ENCODE data around the gene PCAT7.

The PCAT7 gene

GRCh38 chr9:94606646-94607422 is 52.0 kb downstream of the PCAT7 start:
- no peak for DNase-seq

GRCh38 chr9:94607423-94607691 is 52.5 kb downstream of the PCAT7 start:
- no peak for DNase-seq

GRCh38 chr9:94610181-94610606 is 55.3 kb downstream of the PCAT7 start:
- DNase-seq: no peak

GRCh38 chr9:94611638-94612068 is 56.8 kb downstream of the PCAT7 start:
- no peak for DNase-seq

GRCh38 chr9:94612071-94612470 is 57.2 kb downstream of the PCAT7 start:
- no peak for DNase-seq

GRCh38 chr9:94613003-94613402 is 58.1 kb downstream of the PCAT7 start:
- DNase-seq: no peak

- no peak for DNase-seq
Observed at GRCh38 chr9:94619026-94619425, 64.1 kb downstream of the PCAT7 start.
